NCI-H2081 (cell line): Measurements from ENCODE around the gene FAM53B.

Experiments used
- DNase-seq, 2 experiments: peaks; one replicate each; lab custom pipeline; 2025; lab: John Stamatoyannopoulos, UW

FAM53B gene

DNA sequence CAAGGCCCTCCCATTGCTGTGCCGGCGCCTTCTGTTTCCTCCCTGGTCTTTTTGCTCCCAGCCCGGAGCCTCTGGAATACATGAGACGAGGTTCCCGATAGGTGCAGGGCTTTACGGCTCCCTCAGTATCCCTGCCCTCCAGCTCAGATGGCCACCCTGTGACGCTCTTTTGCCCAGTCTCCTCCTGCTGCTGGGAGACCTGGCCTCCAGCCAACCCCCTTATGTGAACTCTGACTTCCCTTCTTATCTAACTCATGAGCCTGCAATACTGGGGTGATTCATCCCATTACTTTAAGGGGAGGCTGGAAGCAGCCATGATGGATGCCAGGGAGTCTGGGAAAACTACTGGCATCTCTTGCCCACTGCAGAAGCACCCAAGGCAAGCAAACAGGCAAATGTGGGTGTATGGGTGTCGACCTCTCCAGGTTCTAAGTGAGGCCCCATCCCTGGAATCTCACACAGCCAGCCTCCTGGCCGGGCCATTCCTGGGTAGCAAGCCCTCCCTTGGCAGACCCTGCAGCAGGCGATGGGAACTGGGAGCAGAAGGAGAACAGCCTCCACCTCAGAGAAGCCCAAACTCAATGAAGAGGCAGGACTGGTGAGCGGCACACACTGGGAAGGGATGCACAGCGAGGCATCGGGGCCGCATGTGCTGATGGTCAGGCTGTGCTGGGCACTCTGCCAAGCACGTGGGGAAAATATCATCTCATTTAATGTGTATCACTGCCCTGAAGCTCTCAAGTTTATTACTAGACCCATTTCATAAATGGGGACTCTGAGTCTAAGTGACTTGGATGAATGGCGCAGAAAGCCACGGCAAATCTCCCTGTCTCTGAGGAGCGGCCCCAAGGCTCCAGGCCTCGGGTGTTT lies 97.5 kb downstream of the FAM53B start:
- no peak for DNase-seq

DNA sequence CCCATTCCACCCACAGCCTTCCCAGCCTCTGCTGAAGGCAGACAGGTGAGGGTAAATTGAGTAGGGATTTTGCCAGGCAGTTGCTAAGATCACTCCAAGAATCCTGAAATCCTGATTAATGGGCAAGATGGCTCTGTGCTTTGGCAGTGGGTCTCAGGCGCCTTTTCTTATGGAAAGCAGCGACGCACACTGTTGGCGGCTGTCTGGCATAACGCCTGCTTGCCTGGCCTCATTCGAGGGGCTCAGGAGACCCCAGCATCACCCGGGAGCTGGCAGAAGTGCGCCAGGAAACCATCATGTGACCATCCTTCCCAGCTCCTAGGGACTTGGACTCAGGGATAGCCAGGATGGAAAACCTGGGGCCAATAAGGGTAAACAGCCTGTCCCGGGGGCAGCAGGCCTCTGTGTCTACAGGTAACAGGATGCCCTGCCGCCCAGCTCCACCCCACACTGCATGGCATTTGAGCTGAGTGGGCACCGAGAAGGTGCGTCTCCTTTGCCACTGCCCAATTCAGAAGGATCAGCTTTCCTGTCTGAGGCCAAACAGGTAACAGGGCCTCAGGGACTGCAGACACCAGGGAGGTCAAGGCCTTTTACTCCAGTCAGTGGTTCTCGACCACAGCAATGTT lies 98.6 kb downstream of the FAM53B start:
- no peak for DNase-seq

DNA sequence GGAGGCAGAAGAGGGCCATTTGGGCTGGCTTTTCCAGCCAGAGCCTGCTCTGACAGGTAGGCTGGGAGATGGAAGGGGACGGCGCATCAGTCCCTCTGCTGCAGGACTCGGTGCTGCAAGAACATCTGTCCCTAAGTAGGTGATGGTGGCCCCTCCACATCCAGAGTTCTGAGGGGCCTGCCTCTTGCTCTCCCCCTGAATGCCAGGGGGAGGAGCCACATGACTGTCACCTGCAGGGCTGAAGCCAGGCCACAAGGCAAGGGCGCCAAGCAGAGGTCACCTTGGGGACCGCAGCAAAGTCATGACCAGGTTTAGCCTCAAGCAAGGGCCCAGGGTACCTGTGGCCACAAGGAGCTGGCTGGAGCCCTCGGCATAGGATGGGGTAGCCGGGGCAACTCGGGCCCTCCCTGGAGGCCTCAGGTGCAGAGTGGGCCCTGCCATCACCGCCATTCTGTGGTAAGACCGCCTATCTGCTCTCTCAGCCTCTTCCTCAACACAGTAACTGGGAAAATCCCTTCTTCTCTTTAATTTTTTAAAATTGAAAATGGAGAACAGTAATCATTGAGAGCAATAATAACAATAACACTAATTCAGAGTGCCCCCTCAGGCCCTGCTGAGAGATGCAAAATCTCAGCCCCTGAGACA lies 99.3 kb downstream of the FAM53B start:
- DNase-seq = no peak

DNA sequence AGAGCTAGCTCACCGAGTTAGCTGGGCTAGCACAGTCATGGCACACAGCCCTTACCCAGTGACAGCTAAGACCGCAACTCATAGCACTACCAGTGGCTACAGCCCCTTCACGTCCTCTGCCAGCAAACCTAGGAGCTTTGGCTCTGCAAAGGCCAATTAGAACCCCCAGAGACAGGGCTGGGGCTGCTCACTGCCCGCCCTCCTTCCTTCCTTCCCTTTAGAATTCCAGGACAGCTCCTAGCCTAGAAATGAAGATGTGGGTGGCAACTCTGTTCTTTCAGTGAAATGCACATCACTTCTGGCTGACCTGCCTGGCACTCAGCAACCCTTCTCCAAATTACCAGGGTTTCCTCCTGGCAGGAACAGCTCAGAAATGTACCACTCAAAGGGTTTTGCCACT lies 99.9 kb downstream of the FAM53B start:
- no peak for DNase-seq

DNA sequence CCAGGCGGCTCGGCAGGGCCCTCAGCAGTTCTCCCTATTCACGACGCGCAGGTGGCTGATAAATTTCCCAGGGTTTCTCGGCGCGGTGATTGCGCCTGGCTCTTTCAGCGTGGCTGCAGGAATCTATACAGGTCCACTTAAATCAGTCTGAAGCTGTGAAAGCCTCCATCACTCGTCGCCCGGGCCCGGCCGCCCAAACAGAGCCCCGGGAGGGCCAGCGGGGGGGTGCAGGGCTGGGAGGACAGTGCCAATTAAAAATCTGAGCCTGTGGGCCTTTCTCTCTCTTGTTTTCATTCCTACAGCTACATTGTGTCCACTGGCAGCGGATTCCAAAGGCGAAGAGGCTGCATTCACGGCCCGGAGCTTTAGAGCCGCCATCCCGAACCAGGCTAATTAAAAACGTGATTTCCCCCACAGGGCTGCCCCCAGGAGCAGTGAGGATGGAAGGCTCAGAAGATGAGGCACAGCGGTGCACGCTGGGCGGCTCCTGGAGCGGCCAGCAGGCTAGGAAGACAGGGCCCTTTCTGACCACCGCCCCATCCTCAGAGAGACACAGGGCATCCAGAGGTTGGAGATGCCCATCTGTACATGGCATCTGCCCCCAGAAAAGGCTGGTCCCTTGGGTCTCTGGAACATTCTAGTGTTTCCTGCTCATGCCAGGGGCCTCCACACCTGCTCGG lies 100.7 kb downstream of the FAM53B start:
- DNase-seq = no peak

DNA sequence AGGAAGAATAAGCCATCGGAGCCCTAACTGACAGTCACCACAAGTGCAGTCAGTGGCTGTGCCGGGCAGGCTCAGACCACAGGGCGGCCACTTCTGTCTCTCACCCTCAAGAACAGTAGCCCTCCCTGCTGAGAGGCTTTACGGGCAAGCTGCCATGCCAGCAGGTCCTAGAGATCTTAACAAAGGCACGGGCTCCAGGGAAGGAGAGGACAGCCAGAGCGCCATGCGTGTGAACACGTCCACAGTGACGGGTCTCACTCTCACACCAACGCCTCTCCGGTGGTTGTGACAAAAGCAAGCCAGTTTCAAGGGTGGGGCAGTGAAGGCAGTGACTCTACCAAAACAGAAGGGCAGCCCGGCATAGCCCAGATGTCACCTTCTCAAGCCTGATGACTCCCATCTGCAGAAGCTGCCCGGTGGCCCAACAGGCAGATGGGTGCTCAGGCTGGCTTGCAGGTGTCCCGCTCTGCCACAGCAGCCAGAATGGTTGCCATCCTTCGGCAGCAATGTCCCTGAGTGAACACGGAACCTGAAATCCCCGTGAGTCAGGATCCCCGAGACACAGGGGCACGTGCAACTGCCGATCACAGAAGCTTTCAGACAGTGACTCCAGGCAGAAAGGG lies 102.0 kb downstream of the FAM53B start:
- no peak for DNase-seq

- no peak for DNase-seq
Observed at GRCh38 chr10:124641282-124642087, 102.7 kb downstream of the FAM53B start.

DNA sequence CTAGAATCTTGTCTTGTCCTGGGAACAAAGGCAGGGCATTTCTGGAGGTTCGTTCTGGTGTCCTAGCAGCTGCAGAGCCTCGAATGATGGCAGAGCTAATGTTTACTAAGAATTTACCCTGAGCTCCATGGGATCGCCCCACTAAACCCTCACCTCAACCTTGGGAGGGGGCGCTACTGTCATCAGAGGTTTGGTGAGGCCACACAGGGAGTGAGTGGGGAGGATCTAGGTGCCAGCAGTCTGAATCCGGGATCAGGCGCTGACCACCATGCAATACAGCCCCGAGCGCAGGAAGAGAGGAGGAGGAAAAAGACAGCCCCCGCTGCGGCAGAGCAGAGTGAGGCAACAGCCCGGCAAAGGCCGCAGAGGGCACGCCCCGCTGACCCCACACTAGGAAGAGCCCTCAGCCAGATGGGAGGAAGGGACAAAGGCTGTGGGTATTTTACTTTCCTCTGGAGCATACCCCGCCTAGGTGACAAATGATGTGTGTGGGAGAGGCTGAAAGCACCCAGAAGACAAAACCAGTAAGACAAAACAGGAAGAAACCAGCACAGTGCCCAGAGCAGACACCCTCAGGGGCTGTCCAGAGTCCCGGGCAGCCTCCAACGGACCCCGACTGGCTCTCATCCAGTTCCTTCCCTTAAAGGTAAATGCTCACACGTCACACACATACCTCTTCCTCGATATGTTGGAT lies 103.5 kb downstream of the FAM53B start:
- no peak for DNase-seq

GRCh38 chr10:124640056-124640455 lies 104.1 kb downstream of the FAM53B start:
- DNase-seq = no peak

GRCh38 chr10:124639646-124640045 lies 104.5 kb downstream of the FAM53B start:
- no peak for DNase-seq

- no peak for DNase-seq
Observed at GRCh38 chr10:124639206-124639605, 105.0 kb downstream of the FAM53B start.

GRCh38 chr10:124637746-124638145 lies 106.4 kb downstream of the FAM53B start:
- DNase-seq = no peak

DNA sequence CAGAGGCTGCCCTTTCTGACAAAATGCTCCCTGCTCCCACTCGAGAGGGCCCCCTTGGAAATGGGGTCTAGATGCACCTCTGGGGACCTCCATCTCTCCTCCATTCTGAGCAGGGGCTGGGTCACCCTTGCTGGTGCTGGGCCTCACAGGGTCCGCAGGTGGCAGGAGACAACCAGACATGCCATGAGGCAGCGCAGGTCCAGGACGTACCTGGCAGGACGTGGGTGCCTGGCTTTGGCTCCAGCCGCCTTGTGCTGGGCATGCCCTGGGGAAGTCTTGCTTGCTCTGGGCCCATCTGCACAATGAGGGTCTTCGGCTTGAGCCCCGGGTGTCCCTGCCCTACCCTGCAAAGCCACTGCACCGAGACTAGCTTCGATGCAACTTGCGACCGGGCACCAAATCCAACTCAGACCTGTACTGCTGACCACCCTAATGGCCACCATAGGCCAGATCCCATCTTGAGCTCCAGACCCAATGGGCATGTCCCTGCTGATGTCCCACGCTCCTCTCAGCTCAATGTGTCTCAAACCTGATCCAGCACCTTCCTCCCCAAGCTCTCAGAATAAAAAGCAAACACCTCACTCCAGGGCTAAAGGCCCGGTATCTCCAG lies 107.0 kb downstream of the FAM53B start:
- DNase-seq = no peak

DNA sequence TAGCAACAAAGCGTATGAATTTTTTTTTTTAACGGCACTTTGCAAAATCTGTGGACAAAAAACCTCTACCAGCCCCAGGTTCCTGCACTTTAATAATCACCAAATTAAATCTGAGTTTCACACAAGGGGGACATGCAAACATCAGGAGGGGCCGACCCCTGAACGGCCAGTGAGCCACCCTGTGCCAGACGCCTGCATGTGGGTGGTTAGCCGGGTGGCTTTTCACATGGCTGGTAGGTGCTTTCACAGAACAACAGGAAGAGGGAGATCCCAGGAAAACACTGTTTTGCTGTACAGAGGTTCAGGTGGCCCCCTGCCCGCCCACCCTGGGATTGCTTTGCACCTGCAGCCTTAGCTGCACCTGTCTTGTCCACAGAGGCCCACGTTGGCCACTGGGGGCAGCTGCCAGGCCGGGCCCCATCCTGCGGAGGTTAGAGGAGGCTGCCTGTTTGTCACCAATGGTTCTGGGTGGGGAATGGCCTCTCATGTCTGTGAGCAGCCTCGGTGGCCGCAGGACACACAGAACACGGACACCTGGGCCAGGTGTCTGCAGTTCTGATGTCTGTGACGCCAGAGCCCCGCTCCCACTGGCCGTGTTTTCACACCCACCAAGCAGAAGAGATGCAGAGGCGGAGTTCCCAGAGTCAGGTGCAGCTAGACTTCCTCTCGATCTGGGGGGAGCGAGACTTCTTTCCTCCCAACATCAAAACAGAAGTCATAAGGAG lies 107.7 kb downstream of the FAM53B start:
- DNase-seq = peak in 1 of 2 experiments; percentile 3

GRCh38 chr10:124632566-124632965 lies 111.6 kb downstream of the FAM53B start:
- no peak for DNase-seq

DNA sequence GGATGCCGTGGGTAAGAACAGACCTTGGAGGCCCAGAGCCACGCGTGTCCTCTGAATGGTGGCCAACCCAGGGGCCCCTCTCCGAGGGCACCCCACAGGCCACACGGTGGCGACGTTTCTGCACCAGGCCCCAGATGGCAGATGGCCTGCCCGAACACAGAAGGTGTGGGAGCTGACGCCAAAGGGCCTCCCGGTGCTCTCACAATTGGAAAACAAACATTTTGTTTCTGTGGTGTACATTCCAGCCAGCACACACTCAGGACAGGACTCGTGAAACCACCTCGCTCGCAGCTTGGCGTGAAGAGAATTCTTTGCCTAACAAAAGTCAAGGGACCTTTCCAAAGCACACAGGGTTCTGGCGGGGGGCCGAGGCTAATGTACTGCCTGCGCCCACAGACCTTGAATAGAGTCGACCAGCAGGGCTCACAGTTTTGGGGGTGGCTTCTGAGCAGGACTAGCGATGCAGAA lies 112.1 kb downstream of the FAM53B start:
- DNase-seq = peak; percentile 71 to 82

DNA sequence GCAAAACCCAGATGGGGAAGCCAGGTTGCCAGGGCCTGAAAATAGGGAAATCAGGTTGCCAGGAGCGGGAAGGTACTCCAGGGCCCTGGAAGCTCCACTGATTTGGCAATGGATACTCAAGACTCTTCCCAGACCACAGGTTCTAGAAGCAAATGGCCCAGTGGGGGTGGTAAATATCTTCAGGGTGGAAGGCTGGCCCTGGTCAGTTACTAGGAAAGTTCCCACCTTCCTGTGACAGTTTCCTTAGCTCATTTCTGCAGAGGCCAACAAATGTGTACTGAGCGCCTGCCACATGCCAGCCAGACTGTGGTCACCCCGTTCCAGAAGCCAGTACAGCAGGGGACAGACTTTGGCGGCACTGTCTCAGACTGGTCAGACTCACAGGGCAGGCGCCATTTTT lies 113.6 kb downstream of the FAM53B start:
- DNase-seq = no peak

DNA sequence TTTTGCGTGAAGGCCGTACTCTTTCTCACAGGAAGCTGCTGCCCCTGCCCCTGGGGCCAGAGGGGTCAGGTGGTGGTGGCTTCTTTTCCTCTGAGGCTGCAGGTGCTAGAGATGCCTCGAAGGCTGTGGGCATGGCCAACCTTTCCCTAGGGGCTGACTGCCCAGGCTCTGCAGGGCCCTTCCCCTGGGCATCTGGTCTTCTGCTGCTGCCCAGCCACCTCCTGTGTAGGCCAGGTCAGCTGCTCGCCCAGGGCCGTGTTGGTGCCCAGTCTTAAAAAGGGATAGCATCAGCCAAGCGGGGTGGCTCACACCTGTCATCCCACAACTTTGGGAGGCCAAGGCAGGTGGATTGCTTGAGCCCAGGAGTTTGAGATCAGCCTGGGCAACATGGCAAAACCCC lies 114.3 kb downstream of the FAM53B start:
- DNase-seq = no peak

DNA sequence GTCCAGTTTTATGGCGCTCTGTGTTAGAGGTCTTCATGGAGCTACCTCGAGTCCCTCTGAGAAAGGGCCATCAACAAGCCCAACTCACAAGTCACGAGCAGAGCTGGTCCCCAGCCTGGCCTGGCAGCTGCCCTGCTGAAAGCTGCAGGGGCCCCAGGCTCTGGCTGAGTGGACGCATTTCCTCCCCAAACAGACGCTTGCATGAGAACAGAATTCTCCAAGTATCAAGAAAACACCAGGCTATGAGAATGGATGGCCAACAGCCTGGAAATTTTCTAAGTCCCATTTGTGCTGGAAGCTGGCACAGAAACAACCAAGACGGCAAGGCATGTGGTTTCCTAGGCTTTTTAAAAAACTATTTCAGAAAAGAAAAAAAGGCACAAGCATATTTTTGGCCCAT lies 114.8 kb downstream of the FAM53B start:
- no peak for DNase-seq
